H9 (cell line): ENCODE measurements around the gene FNDC3B. TPM values are rescaled to one million over a fixed set of nuclear protein-coding genes. Genes with fewer than 3 reads are reported as not detected.

Experiments used
- DNase-seq: peaks from one replicate; pipeline ENCODE4 v3.0.0-alpha.2; 2017
- H2AFZ ChIP-seq: one replicate; pipeline ENCODE4 v1.6.1; 2013; ENCODE audit warnings: mild to moderate bottlenecking, low read length, control low read depth, moderate library complexity
- H2AK5ac ChIP-seq: 2 replicates; pipeline ENCODE4 v1.6.1; 2013; ENCODE audit warnings: low read length, control low read depth, mixed read lengths; ENCODE audit not compliant: insufficient read length
- H2BK120ac ChIP-seq: one replicate; pipeline ENCODE4 v1.6.1; 2013; ENCODE audit warnings: low read depth, mild to moderate bottlenecking, low read length, control low read depth, inconsistent platforms; ENCODE audit not compliant: poor library complexity, severe bottlenecking
- H2BK12ac ChIP-seq: 2 replicates; pipeline ENCODE4 v1.6.1; 2013; ENCODE audit warnings: low read length, control low read depth, mixed read lengths, low read depth; ENCODE audit not compliant: insufficient read length
- H2BK15ac ChIP-seq: 2 replicates; pipeline ENCODE4 v1.6.1; 2013; ENCODE audit warnings: low read depth, low read length, control low read depth
- H2BK20ac ChIP-seq: one replicate; pipeline ENCODE4 v1.6.1; 2013; ENCODE audit warnings: low read depth, mild to moderate bottlenecking, low read length, control low read depth, inconsistent platforms; ENCODE audit not compliant: poor library complexity, severe bottlenecking
- H2BK5ac ChIP-seq: 2 replicates; pipeline ENCODE4 v1.6.1; 2013; ENCODE audit warnings: low read length, control low read depth, mixed read lengths; ENCODE audit not compliant: insufficient read length
- H3K14ac ChIP-seq: 2 replicates; pipeline ENCODE4 v1.6.1; 2013; ENCODE audit warnings: low read length, control low read depth; ENCODE audit not compliant: insufficient read depth
- H3K18ac ChIP-seq: 2 replicates; pipeline ENCODE4 v1.6.1; 2013; ENCODE audit warnings: low read depth, mild to moderate bottlenecking, mixed read lengths, low read length, control low read depth; ENCODE audit not compliant: insufficient read length
- H3K23ac ChIP-seq: 2 replicates; pipeline ENCODE4 v1.6.1; 2013; ENCODE audit warnings: low read length, control low read depth, mixed read lengths, low read depth; ENCODE audit not compliant: insufficient read length
- H3K23me2 ChIP-seq: 2 replicates; pipeline ENCODE4 v1.6.1; 2013; ENCODE audit warnings: low read depth, mild to moderate bottlenecking, mixed read lengths, low read length, control low read depth; ENCODE audit not compliant: insufficient read length, poor library complexity, severe bottlenecking
- H3K27ac ChIP-seq: 2 replicates; pipeline ENCODE4 v1.5.1; 2013; ENCODE audit warnings: low read length, control low read depth, mixed read lengths, low read depth; ENCODE audit not compliant: insufficient read length
- H3K27me3 ChIP-seq: 2 replicates; pipeline ENCODE4 v1.6.1; 2013; ENCODE audit warnings: low read length, control low read depth, inconsistent platforms; ENCODE audit not compliant: insufficient read depth
- H3K4ac ChIP-seq: 2 replicates; pipeline ENCODE4 v1.6.1; 2013; ENCODE audit warnings: low read depth, mild to moderate bottlenecking, control low read depth, inconsistent platforms, low read length, moderate library complexity
- H3K4me1 ChIP-seq: 2 replicates; pipeline ENCODE4 v1.6.1; 2013; ENCODE audit warnings: low read length, control low read depth, inconsistent platforms; ENCODE audit not compliant: insufficient read depth
- H3K4me2 ChIP-seq: 2 replicates; pipeline ENCODE4 v1.6.1; 2013; ENCODE audit warnings: low read length, control low read depth, mixed read lengths; ENCODE audit not compliant: insufficient read length, insufficient read depth
- H3K56ac ChIP-seq: 2 replicates; pipeline ENCODE4 v1.6.1; 2013; ENCODE audit warnings: low read depth, mild to moderate bottlenecking, mixed read lengths, low read length, control low read depth; ENCODE audit not compliant: insufficient read length
- H3K79me1 ChIP-seq: 2 replicates; pipeline ENCODE4 v1.6.1; 2013; ENCODE audit warnings: low read depth, mild to moderate bottlenecking, moderate library complexity, low read length, control low read depth, inconsistent platforms; ENCODE audit not compliant: insufficient read depth, poor library complexity, severe bottlenecking
- H3K79me2 ChIP-seq: 2 replicates; pipeline ENCODE4 v1.6.1; 2013; ENCODE audit warnings: low read length, control low read depth, inconsistent platforms; ENCODE audit not compliant: insufficient read depth
- H3K9ac ChIP-seq: 2 replicates; pipeline ENCODE4 v1.6.1; 2013; ENCODE audit warnings: low read length, control low read depth, mixed read lengths; ENCODE audit not compliant: insufficient read length; ENCODE audit errors: extremely low read depth
- H3K9me3 ChIP-seq: one replicate; pipeline ENCODE4 v1.6.1; 2013; ENCODE audit warnings: low read depth, low read length, inconsistent platforms; ENCODE audit not compliant: control insufficient read depth
- H3T11ph ChIP-seq: one replicate; pipeline ENCODE4 v1.6.1; 2013; ENCODE audit warnings: mild to moderate bottlenecking, low read length, control low read depth, inconsistent platforms
- H4K20me1 ChIP-seq: one replicate; pipeline ENCODE4 v1.6.1; 2013; ENCODE audit not compliant: control insufficient read depth, insufficient read length, insufficient read depth
- H4K5ac ChIP-seq: 2 replicates; pipeline ENCODE4 v1.6.1; 2013; ENCODE audit warnings: low read depth, mild to moderate bottlenecking, mixed read lengths, low read length, control low read depth; ENCODE audit not compliant: insufficient read length
- H4K8ac ChIP-seq: replicated peaks from 2 replicates; pipeline ENCODE4 v1.6.1; 2013; ENCODE audit warnings: low read length, control low read depth, mixed read lengths, low read depth; ENCODE audit not compliant: insufficient read length
- H4K91ac ChIP-seq: 2 replicates; pipeline ENCODE4 v1.6.1; 2013; ENCODE audit warnings: low read depth, mild to moderate bottlenecking, moderate library complexity, mixed read lengths, low read length, control low read depth; ENCODE audit not compliant: insufficient read length
- H3K27ac Mint-ChIP-seq, 3 experiments: 2 replicates in 2 of 3; 3 replicates in 1 of 3; pipeline ENCODE4 v1.8.0; 2020 to 2021; ENCODE audit warnings: mixed read lengths in 3 of 3, mild to moderate bottlenecking in 1 of 3, moderate library complexity in 1 of 3
- H3K27me3 Mint-ChIP-seq: 2 replicates; pipeline ENCODE4 v1.8.0; 2021; ENCODE audit warnings: low read depth, mild to moderate bottlenecking, moderate library complexity, mixed read lengths
- H3K36me3 Mint-ChIP-seq, 3 experiments: 2 replicates in 2 of 3; 3 replicates in 1 of 3; pipeline ENCODE4 v1.8.0; 2020 to 2021; ENCODE audit warnings: low read depth in 3 of 3, mixed read lengths in 3 of 3; ENCODE audit not compliant: insufficient read depth in 1 of 3
- H3K4me1 Mint-ChIP-seq, 2 experiments: 2 replicates each; pipeline ENCODE4 v1.8.0; 2020; ENCODE audit warnings: mixed read lengths in 2 of 2
- H3K4me3 Mint-ChIP-seq, 2 experiments: 2 replicates in 1 of 2; 3 replicates in 1 of 2; pipeline ENCODE4 v1.8.0; 2020 to 2021; ENCODE audit warnings: mild to moderate bottlenecking in 2 of 2, mixed read lengths in 2 of 2, moderate library complexity in 1 of 2
- H3K9me3 Mint-ChIP-seq, 2 experiments: 2 replicates in 1 of 2; 3 replicates in 1 of 2; pipeline ENCODE4 v1.8.0; 2020; ENCODE audit warnings: mild to moderate bottlenecking in 2 of 2, mixed read lengths in 2 of 2, moderate library complexity in 1 of 2
- WGBS: extraction: QIAGEN DNeasy Blood & Tissue Kit; methylation state at CpG from one replicate; pipeline ENCODE4 v1.1.7; 2013; ENCODE audit warnings: missing lambda C conversion rate, low lambda C conversion rate, mixed read lengths; ENCODE audit not compliant: insufficient read length; ENCODE audit errors: extremely low coverage; 5-methylcytosine and 5-hydroxymethylcytosine counted together
- total RNA-seq: library from RNA; stranded (reverse); gene quantifications from 2 replicates; pipeline ENCODE4 v1.2.1, GENCODE V29; 2021
- TF ChIP-seq, protein P1 (sequence below): fragments of 200-600 bp; sonication (generic); conservative IDR thresholded peaks from 3 replicates; pipeline ENCODE4 v1.8.0; 2021; ENCODE audit warnings: antibody characterized with exemption, mild to moderate bottlenecking

The FNDC3B gene
- total RNA-seq, 1 experiment from 2014 or later: 43.8 TPM

- no peak overlapping the region for H2AK5ac ChIP-seq
- no peak overlapping the region for H4K8ac ChIP-seq
- Mint-ChIP-seq H3K4me1 (peaks cover 8 to 16% of the 10 kb centered on the region in 2 experiments), H3K27me3 (no peaks in the 10 kb centered on the region), H3K9me3 (no peaks in the 10 kb centered on the region), H3K36me3 (peaks cover 4 to 20% (median 18%) of the 10 kb centered on the region in 3 experiments; a peak in 6 of 7 replicates), H3K27ac (peak overlapping the region in 2 of 3 experiments; percentile 9 to 32; a peak in 3 of 7 replicates), H3K4me3 (no peak overlapping the region)
- no peak overlapping the region for H3K18ac ChIP-seq
- H3K9ac ChIP-seq: no peak overlapping the region
- H3K4me2 ChIP-seq: no peak overlapping the region
- H3K4me1 ChIP-seq: peaks cover 3% of the 10 kb centered on the region
- no peak overlapping the region for H2BK20ac ChIP-seq
- WGBS: no CpG with 5 or more reads among the region's 2 CpGs
- H3K4ac ChIP-seq: no peak overlapping the region
- no peak overlapping the region for H3K23ac ChIP-seq
- no peak overlapping the region for H3K27ac ChIP-seq
- no peak overlapping the region for H2BK15ac ChIP-seq
- H3K23me2 ChIP-seq: no peaks in the 10 kb centered on the region
- no peak overlapping the region for H3K56ac ChIP-seq
- no peak overlapping the region for H2BK12ac ChIP-seq
- no peak overlapping the region for H4K5ac ChIP-seq
- H3K27me3 ChIP-seq: no peaks in the 10 kb centered on the region
- H3K9me3 ChIP-seq: no peaks in the 10 kb centered on the region
- H4K91ac ChIP-seq: no peak overlapping the region
- no peaks in the 10 kb centered on the region for H4K20me1 ChIP-seq
- TF ChIP-seq, protein P1, sequence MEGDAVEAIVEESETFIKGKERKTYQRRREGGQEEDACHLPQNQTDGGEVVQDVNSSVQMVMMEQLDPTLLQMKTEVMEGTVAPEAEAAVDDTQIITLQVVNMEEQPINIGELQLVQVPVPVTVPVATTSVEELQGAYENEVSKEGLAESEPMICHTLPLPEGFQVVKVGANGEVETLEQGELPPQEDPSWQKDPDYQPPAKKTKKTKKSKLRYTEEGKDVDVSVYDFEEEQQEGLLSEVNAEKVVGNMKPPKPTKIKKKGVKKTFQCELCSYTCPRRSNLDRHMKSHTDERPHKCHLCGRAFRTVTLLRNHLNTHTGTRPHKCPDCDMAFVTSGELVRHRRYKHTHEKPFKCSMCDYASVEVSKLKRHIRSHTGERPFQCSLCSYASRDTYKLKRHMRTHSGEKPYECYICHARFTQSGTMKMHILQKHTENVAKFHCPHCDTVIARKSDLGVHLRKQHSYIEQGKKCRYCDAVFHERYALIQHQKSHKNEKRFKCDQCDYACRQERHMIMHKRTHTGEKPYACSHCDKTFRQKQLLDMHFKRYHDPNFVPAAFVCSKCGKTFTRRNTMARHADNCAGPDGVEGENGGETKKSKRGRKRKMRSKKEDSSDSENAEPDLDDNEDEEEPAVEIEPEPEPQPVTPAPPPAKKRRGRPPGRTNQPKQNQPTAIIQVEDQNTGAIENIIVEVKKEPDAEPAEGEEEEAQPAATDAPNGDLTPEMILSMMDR: no peak
- no peaks in the 10 kb centered on the region for H3K79me2 ChIP-seq
- H2BK120ac ChIP-seq: no peak overlapping the region
- H3K79me1 ChIP-seq: no peaks in the 10 kb centered on the region
- H3K14ac ChIP-seq: no peak overlapping the region
- H2BK5ac ChIP-seq: no peak overlapping the region
- no peak for DNase-seq
- H2AFZ ChIP-seq: no peak overlapping the region
- H3T11ph ChIP-seq: no peak overlapping the region
Measured at GRCh38 chr3:172302203-172302602, 262.8 kb downstream of the FNDC3B start.
